ENCODE data around the gene ZNF521. TPM values are rescaled to one million over a fixed set of nuclear protein-coding genes. Genes with fewer than 3 reads are reported as not detected.

ZNF521 gene
- 0.72 TPM in 1 of 2 replicates, not detected in the other for total RNA-seq

GRCh38 chr18:25351777-25352628, at the start of gene ZNF521:
Gene ZNF521 (minus strand): TSS chr18:25352166. CDS start chr18:25350946, 1,220 bp downstream.

